HG02623 (cell line): ENCODE results near the gene ARAP3.
"Not testable (repeated sequence)": the region's sequence is repeated elsewhere in the genome, so short reads cannot be mapped to it uniquely, and the experiment has no call there.

Experiments used
- ATAC-seq: cut with Tn5 transposase; IDR thresholded peaks from one replicate; pipeline ENCODE4 v1.9.1; 2021; ENCODE audit warnings: moderate library complexity; ENCODE audit not compliant: unreplicated experiment

Gene ARAP3

DNA sequence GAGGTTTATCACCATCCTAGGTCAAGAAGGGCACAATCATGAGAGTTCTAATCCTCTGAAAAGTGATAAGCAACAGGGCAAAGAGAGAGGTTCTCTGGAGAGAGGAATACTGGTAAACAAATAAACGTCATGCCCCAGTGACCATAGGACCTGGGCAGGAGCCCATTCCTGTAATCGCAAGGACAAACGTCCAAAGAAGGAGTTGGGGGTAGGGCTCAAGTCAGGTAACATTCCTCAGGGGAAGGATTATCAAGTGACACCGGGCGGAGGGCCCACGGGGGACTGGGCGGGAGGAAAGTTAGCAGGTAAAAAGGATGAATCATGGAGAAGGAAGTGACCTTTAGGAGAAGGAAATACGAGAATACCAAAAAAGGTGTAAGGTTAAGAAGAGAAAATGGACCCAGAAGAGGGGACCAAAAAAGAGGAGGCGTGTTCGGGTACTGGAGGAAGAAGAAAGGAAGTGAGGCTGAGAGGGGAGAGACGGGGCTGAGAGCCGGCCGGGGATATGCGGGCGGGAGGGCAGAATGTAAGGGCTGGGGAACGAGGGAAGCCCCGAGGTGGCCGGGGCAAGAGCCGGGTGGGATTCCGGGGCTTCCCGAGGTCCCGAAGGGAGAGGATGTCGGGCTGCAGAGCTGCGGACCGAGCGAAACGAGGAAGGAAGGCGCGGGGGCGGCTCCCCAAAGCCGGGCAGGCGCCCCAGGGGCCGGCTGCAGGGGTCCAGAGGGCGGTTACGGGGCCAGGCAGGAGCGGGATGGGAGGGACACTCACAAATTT, 63.8 kb downstream of the ARAP3 start:
- ATAC-seq, result peak; percentile 18

DNA sequence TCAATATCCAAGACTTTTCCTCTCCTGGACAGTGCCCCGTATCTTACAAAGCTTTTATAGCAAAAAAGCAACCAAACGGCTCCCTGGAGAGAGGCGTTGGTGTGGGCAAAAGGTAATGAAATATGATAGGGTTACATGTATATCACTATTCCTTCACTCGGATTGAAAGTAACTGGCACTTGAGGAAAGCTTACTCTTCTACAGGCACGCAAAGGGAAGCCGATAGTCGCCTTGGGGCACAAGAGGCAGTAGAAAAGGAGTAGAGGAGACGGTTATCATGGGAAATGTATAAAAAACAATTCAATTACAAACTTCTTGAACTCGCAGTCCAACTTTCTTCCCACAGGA, 64.4 kb downstream of the ARAP3 start:
- ATAC-seq, result no peak

DNA sequence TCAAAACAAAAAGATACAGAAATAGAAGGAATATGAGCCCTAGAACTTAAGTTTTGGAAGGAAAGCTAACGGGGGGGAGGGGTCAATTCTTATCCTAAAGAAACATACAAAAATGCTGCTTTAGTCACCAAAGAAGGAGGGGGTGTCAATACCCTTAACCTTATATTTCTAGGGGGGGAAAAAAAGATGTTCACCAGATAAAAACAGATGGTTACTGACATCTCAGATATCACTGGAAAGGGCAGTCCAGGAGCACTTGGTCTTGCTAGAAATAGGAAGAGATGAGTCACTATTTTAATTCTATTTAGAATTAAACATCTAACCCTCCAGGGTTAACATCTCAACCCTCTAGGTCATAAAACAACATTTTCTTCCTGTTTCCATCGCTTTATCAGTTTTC, 64.9 kb downstream of the ARAP3 start:
- no peak for ATAC-seq

- no peak for ATAC-seq
These were observed 65.9 kb downstream of the ARAP3 start for GRCh38 chr5:141615991-141616720.

DNA sequence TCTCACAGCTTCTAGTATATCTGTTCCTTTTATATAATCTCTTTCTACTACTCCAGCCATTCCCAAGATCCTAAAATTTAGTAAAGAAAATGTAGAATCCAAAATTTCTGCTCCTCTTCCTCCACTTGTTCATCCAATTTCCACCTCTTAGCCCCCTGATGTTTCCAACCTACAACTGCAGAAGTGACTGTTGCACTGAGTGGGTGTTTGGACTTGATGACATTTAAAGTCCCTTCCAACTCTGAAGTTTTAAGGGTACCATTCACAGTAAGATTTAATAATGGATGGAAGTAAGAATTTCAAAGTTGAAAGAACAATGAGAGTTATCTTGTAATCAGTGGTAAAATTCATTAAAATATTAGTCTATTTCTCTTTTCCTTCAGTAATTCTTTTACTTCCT, 68.7 kb downstream of the ARAP3 start:
- no peak for ATAC-seq

GRCh38 chr5:141611289-141611688, 70.7 kb downstream of the ARAP3 start:
- ATAC-seq, result no peak

GRCh38 chr5:141609921-141610320, 72.1 kb downstream of the ARAP3 start:
- ATAC-seq, result not testable (repeated sequence)

DNA sequence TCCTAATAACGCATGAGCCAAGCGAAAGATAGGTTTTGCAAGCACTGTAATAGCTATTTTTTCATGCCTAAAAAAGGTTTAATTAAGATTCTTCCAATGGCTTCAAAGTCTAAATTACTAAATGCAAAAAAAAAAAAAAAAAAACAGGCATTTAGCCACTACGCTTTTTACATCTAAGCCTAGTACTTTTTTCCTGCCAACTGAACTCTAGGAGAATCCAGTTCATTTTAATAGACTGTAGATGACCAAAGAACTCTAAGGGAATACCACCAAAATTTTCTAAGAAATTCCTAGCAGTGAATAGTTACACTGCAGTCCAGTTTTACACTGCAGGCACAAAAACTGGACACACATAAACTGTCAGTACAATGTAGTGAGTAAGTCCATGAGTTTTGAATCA, 73.0 kb downstream of the ARAP3 start:
- no peak for ATAC-seq

DNA sequence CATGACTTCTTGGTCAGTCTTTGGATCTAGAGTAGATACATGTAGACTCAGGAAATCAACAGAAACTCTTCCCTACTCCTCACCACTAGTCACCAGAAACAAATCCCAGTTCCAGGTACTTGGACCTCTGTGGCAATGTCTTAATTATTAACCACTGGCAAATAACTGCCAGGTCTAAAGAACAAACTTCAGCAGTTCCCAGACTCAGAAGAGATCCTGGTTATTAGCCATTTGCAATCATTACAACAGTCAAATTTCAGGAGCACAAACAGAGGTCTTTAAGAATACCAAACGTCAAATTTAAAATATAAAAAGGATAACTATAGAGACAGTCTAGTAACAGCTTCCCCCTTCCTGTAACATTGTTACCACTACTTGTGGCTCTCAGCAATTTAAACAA, 73.5 kb downstream of the ARAP3 start:
- ATAC-seq, result no peak

GRCh38 chr5:141608046-141608445, 74.0 kb downstream of the ARAP3 start:
- ATAC-seq, result no peak

DNA sequence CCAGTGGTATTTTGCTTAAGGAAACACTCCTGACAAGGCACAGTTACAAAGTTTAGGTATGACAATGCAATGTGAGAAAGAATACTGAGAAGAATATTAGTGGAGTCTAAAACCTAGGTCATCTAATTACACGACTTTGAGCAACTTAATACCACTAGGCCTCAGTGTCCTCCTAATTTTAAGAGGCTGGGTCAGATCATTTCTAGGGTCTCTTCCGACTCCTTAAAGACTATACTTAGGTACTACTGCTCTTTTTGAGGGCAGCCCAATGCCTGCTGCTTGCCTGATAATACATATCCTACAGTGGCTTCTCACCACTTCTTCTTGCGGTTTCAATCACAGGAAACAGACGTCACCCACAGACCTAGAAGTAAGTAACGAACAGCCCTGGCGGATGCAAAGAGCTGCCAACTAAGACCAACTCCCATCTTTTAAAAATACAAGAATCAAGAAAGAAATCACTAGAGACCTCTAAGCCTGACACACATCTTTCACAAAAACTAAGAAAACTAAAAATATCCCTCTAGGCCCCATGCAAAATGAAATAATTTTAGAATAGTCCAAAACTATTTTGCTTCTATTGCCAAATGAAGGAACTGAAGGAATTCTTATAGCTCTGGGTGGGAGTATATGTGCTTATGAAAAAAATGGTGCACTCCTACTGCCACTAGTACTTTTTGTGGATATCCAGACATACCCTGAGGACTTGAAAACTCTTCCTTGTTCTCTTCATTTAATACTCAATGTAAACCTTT, 76.3 kb downstream of the ARAP3 start:
- peak; percentile 98 for ATAC-seq

- no peak for ATAC-seq
These were observed 77.9 kb downstream of the ARAP3 start for GRCh38 chr5:141603923-141604717.
